HG03039 (cell line): ENCODE data around the gene SMC3.

Experiments
- ATAC-seq: cut with Tn5 transposase; IDR thresholded peaks from one replicate; pipeline ENCODE4 v1.9.1; 2021; ENCODE audit warnings: mild to moderate bottlenecking, moderate library complexity; ENCODE audit not compliant: unreplicated experiment

SMC3 gene

DNA sequence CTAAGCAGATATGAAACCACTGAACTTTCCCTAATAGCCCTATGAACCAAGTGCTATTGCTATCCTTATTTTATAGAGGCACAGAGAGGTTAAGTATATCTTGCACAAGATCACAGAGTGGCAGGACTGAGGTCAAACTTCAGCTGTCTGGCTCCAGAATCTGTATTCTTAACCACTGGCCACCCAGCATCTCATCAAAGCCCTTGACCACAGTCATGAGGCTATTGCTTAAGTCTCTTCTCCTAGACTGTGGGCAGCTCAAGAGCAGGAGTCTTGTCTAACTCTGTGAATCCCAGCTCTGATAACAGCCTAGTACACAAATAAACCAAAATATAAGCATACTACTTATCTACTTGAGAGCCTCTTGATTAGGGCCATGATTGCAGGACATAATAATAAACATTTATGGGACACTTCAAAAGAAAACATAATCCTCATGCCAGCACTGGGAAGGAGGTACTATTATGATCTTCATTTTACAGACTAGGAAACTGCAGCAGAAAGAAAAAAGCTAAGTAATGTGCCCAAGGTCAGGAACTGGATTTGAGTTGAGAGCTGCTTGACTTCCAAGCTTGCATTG is 22.4 kb upstream of the SMC3 start:
- ATAC-seq, result no peak

DNA sequence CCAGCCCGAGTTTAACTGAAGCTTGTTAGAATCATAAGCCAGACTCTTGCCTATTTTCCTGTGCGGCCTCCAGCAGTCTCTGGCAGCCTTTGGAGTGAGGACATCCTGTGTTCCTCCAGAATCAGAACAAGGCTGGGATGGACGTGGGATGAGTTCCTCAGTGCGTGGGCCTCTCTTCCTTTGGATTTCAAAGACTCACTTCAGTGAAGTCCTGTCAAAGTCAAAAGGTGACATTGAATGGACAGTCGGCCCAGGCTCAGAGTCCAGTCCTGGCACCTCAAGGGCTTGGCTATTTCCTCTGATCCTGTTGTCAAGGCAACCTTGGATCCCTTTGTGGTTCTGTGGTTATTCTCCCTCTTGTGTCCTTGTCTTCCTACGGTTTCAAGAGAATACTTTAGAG is 21.4 kb upstream of the SMC3 start:
- ATAC-seq, result no peak

DNA sequence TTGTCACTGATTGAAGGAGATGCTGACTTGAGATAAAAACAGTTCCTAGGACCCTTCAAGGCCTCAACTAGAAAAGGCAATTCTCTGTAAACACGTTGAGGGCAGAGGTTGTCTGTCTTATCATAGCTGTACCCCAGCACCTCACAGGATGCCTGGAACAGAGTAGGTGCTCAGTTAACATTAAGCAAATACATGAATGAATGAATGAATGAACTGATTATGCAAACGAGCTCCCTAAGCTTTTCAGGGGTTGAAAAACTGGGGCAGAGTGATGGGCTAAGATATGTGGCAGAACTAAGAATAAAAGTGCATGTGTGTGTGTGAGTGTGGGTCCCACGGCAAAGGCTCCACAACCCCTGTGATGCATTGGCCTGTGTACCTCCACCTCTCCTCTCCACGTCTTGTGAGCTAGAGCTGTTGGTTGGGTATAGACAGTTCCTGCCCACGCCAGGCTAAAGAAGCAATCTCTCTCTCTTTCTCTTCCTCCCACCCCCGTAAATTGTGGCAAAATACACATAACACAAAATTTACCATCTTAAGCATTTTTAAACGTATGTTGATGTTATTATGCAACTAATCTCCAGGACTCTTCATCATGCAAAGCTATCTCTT is 20.9 kb upstream of the SMC3 start:
- no peak for ATAC-seq

DNA sequence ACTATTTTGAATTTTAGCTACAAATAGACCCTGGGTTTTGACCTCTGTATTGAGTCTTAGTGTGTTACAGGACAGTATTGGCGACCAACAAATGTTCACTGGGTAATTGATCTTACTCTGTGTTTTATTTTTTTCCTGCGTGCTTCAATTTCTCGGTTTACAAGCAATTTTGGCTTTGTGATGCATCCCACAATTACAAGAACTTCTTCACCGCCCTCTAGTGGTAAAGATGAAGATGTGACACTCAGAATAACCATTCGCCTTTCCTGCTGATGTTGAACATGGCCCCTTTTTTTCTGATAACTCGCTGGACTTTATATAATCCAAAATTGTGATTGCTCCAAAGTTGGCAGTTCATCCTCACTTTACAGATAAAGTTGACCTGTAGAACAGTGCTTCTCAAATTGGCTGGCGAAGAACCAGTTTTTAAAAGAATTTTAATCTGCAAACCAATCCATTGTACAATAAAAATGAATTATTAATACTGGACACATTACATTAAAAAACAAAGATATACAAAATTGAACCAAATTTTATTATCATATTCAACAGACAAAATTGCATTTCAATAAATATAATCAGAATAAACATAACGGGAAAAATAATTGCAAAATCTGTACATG is 20.2 kb upstream of the SMC3 start:
- no peak for ATAC-seq

DNA sequence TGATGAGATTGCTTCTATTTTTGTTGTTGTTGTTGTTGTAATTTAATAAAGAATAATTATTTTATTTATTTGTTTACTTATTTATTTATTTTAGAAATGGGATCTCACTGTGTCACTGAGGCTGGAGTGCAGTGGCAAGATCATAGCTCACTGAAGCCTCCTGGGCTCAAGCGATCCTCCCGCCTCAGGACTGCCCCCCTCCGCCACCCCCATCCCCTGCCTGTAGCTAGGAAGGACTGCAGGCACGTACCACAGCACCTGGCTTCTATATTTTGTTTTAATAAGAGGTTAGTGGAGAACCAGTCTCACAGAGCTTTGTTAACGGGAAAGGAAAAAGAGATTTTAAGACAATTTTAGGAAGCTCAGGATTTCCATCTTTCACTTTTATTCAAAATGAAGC is 19.5 kb upstream of the SMC3 start:
- ATAC-seq, result no peak

DNA sequence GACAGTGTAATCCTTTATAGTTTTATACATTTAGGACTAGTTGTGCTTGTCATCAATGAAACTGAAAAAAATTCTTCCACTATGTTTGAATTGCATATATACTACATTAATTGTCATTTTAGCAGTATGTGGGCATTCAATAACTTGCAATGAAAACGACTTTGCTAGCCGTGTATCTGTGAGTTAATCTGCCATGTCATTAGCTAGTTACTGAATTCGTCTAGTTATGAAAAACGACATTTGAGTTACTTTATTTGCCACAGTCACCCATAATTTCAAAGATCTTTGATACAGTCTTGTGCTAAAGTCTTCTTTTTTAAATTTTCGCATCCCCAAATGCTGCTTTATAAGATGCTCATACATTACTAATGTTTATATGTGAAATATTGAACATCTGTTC is 18.3 kb upstream of the SMC3 start:
- ATAC-seq, result no peak

DNA sequence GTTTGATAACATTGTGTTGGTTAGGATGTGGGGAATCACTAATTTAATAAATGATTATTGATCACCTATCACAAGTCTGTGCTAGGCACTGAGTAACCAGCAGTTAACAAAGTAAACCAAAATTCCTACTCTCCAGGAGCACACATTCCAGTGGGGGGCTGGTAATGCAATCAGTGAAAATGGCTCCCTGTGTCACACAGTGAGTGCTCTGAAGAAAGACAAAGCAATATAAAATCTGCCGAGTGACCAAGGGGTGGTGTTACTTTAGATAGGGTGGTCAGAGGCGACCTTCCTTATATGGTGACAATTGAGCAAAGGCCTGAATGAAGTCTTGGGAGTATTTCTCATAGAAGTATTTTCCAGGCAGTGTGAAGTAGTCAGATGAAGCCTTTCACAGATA is 13.6 kb upstream of the SMC3 start:
- no peak for ATAC-seq

DNA sequence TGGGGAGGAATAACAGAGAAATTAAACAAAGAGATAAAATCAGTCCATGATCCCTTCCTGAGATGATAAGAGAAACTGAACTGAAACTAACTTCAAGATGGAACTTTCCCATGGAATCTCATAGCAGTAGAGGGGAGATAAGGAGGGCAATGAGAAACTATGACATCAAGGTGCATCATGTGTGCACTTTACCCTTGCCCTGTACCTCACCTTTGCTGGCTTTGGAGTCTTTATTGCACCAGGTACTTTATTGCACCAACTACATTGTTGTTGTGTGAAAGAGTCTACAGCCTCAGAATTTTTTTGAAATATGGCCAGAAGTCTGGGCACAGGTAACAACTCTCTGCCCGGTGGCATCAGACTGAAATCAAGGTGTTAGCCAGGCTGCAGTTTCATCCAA is 11.2 kb upstream of the SMC3 start:
- ATAC-seq, result no peak

DNA sequence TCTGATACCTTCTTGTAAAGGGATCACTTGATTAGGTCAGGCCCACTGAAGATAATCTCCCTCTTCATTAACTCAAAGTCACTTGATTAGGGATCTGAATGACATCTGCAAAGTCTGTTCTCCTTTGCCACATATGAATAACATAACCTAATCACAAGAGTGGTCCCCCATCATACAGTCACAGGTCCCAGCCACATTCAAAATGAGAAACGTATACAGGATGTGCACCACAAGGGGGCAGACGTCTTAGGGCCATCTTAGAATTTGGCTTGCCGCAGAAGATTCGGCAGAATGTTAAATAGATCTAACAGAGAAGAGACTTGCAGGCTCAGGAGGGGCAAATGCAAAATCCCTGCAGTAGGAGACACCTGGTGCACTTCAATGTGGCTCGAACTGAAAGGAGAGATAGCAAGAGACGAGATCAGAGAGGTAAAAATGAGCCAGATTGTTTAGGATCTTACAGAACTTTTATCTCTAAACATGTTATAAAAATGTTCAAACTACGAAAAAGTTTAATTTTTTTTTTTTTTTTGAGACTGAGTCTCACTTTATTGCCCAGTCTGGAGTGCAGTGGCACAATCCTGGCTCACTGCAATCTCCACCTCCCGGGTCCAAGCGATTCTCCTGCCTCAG is 10.4 kb upstream of the SMC3 start:
- no peak for ATAC-seq

DNA sequence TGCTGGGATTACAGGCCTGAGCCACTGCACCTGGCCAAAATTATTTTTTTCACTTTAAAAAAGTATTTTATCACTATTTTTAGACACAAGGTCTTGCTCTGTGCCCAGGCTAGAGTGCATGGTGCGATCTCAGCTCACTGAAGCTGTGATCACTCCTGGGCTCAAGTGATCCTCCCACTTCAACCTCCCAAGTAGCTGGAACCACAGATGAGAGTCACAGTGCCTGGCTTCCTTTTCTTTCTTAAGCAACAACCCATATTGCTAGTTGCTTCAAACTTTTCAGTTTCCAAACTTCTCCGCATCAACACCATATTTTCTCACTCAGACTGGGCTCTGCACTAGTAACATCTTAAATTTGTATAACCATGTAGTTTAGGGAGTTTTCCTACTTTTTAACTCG is 9.5 kb upstream of the SMC3 start:
- no peak for ATAC-seq

DNA sequence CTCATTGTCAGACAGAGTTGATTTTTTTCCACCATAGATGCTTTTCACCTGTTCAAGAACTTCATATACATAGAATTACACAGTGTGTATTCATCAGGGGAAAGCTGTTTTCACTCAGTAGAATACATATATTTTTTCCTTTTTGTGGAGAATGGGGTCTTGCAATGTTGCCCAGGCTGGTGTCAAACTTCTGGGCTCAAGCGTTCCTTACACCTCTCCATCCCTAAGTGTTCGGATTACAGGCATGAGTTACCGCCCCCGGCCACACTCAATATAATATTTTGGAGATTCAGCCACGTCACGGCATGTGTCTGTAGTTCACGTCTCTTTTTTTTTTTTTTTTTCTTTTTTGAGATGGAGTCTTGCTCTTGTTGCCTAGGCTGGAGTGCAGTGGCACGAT is 7.5 kb upstream of the SMC3 start:
- ATAC-seq, result no peak

DNA sequence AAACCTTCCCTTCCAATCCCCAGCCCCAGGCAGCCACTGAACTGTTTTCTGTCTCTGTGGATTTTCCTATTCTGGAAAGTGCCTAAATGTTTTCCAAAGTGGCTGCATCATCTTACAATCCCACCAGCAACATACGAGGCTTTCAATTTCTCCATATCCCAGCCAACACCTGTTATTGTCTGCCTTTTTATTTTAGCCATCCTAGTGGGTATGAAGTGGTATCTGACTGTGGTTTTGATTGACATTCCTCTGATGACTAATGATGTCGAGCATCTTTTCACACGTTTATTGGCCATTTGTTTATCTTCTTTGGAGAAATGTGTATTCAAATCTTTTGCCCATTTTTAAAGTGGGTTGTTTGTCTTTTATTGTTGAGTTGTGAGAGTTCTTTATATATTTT is 6.2 kb upstream of the SMC3 start:
- no peak for ATAC-seq

DNA sequence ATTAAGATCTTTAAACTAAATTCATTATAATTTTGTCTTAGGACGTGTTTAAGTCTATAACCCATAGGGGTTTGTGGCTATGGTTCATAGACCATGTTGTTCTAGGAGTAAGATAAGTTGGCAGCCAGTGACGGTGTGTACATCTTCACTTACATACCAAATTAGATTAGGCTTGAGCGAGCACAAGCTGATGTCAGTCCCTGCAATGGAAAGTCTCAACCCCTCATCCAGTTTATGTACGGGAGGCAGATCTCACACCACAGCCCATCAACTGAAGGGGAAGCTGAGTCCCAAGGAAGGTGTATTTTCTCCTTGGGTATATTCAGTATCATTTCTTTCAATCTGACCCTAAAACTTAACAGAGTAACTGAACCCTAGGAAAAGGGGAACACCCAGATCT is 5.1 kb upstream of the SMC3 start:
- ATAC-seq, result no peak

DNA sequence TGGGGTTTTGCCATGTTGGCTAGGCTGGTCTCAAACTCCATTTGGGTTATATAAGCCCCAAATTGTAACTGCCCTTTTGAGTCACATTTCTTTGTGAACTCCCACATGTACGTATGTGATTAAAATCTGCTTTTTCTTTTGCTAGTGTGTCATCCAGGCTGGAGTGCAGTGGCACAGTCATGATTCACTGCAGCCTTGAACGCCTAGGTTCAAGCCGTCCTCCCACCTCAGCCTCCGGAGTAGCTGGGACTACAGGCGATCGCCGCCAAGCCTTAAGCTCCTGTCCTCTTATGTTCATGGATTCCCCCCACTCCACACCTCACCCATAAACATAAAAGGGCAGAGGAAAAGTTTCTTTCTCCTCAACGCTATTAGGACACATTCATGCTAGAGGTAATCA is 4.4 kb upstream of the SMC3 start:
- no peak for ATAC-seq

DNA sequence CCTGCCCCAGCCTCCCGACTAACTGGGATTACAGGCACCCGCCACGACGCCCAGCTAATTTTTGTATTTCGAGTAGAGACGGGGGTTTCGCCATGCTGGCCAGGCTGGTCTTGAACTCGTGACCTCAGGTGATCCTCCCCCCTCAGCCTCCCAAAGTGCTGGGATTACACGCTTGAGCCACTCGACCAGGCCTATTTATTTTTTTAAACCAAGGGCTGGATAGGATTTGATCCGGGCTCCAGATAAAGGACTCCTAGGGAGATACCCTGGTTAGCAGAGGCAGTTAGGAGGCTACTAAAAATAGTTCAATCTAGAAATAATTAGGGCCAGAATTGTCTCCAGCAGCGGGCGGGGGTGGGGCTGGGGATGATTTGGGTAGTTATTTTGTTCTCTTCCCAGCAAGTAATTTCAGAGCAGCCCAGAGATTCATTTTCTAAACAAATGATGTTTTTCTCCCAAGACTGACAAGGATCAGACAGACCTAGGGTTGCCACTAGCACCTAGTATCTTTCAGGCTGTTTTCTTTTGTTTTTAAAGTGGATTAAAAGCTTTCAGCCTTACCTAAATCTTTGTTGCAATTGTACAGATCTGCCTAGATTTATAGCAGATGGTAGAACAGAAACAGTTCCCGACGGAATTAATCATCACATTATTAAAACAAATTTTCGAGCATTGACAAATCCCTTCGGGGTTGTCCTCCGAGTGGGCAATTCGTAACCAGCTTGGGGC is 859 bp upstream of the SMC3 start:
- ATAC-seq, result no peak

DNA sequence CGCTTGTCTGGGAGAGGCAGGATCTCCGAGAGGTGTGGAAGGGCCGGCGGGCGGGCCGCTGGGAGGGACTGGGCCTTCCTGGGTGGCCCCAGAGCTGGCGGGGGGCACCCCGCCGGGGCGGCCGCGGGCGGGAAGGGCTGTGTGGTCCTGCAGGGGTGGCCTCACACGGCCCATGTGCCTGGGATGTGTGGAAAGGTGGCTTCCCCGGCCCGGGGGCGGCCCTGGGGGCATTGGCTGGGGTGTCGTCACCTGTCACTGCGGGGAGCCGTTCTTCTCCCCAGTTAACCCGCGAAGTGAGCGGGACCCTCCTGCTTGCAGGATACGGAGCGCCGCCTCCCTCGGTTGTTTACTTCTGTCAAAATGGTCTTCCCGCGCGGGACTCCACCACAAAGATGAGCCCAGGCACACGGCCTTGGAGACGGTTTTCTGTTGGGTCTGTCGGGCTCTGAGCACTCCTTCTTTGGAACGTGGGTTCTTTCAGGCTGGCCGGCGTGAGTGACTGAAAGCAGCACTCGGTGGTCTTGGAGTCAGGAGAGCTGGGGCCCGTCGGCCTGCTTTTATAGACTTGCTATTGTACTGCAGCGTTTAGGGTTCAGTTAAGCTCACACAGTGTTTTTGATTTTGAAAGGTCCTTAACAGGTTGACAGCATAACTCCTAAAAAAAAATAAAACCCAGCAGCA is 700 bp downstream of the SMC3 start:
- ATAC-seq, result peak; percentile 25

DNA sequence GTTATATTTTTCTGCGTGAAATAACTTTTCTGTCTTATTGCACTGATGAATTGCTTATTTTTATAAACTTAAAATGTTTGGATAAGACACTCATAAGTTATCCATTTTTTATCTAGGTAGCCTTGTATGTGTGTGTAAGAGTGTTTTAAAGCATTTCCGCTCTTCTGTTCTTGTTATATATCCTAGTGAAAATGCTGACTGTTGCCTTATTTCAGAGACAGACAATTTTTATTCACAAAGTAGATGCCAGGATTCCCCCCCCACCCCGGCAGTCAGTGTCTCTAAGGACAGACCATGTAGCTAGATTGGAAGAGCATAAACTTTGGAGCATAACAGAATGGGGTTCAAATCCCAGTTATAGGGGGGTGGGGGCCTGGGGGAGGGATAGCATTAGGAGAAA is 1.6 kb downstream of the SMC3 start:
- no peak for ATAC-seq

DNA sequence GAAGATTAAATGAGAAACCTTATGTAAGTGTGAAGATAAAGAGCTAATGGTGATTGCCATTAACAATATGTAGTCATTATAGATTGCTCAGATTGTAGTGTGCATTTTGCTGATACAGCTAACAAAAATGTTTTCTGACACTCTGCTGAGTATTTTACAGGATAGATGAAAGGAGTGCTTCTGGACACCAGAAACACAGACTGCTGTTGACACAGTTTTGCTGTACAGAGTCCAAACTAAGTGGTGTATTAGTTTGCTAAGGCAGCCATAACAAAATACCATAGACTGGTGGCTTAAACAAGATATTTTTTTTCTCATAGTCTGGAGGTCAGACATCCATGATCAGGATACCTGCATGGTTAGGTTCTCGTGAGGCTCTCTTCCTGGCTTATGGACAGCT is 2.2 kb downstream of the SMC3 start:
- no peak for ATAC-seq

DNA sequence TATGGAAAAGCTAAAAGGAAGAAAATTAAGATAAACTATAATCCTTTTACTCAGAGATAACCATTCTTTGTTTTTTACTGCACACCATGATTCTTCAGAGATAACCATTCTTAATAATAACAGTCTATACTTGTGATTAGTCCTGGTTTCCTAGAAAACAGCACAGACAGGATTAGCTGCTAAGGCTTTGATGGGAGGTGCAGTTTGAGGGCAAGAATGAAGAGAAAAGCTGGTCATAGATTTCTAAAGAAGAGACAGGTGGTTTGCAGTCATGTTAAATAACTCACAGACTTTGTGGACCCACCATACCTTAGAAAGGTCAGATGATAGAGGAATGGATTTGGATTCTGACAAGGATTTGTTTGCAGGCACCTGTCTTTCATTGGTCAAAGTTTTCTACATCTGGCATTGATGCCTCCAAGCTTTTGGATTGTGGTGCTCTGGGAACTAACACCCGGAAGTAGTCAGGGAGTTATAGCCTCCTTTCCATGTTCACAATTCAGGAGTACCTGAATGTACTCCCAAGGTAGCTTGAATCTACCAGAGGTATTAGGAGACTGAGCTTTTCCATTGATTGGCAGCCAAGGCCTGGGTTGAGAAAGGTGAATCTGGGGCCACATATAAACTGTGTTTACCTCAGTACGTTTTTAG is 3.7 kb downstream of the SMC3 start:
- ATAC-seq, result no peak

DNA sequence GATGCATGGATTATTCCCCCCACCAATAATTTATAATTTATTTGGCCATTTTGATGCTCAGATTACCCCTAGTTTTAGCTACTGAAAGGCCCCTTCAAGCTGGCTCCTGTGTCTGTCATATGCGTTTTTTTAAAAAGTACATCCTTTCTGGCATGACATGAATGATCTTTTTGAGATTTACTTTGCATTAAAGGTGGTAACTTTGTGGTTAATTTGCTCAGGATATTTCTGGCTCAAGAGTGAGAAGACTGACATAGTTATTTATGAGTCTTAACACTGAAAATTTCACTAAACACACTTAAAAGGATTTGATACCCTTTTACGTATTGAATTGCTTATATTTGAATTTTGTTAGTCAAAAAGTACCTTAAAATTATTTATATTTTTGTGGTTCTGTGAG is 5.4 kb downstream of the SMC3 start:
- ATAC-seq, result no peak

DNA sequence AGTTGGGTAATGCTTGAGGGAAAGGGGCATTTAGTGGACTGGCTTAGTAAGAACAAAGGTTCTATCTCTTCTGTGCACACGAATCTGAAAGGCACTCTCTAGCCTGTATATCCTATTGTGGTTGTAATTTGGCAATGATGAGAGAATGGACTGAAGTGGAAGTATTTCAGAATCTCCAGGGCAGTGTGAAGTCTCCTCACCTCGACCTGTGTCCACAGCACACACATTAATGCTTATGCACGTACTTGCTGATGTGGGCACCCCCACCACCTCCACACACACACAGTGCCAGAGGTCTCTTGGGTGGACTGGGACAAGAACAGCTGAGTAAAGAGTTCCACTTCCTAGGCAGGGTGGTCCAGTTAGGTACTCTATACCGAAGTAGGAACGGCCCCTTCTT is 6.9 kb downstream of the SMC3 start:
- no peak for ATAC-seq
